Large intestine (tissue), 3 donors: ENCODE measurements around the gene SNTG2. TPM values are rescaled to one million over a fixed set of nuclear protein-coding genes. Genes with fewer than 3 reads are reported as not detected.

Source experiments
- DNase-seq, 2 donors: peaks; one replicate each; pipeline versions ENCODE4 v3.0.0 to v3.0.0-alpha.2; 2013
- H3K27ac ChIP-seq: one replicate; pipeline ENCODE4 v1.5.1; 2013; ENCODE audit warnings: low read length
- H3K27me3 ChIP-seq: 2 replicates; pipeline ENCODE4 v1.6.1; 2013; ENCODE audit warnings: low read length; ENCODE audit not compliant: control insufficient read depth, insufficient read depth
- H3K36me3 ChIP-seq: 2 replicates; pipeline ENCODE4 v1.6.1; 2013; ENCODE audit warnings: low read length; ENCODE audit not compliant: control insufficient read depth, insufficient read depth
- H3K4me1 ChIP-seq: one replicate; pipeline ENCODE4 v1.6.1; 2013; ENCODE audit warnings: low read length; ENCODE audit not compliant: control insufficient read depth, insufficient read depth
- H3K4me3 ChIP-seq: one replicate; pipeline ENCODE4 v1.5.1; 2013; ENCODE audit warnings: low read length
- H3K9me3 ChIP-seq: one replicate; pipeline ENCODE4 v1.6.1; 2013; ENCODE audit warnings: mild to moderate bottlenecking, low read depth, low read length, moderate library complexity; ENCODE audit not compliant: control insufficient read depth
- WGBS: methylation state at CpG from one replicate; pipeline ENCODE4 v1.1.5; 2013; ENCODE audit warnings: low lambda C conversion rate; ENCODE audit not compliant: insufficient coverage; 5-methylcytosine and 5-hydroxymethylcytosine counted together
- polyA plus RNA-seq: library from polyadenylated mRNA; unstranded; fragments of 120-200 nt; gene quantifications from one replicate; pipeline ENCODE4 v1.2.1, GENCODE V29; 2013

SNTG2 gene
- polyA plus RNA-seq, 1 donor: 0.48 TPM

- Histone ChIP-seq H3K27ac (no peak overlapping the region), H3K27me3 (no peaks in the 10 kb centered on the region), H3K4me3 (no peak overlapping the region), H3K36me3 (no peaks in the 10 kb centered on the region), H3K4me1 (no peaks in the 10 kb centered on the region), H3K9me3 (no peaks in the 10 kb centered on the region)
- no peak for DNase-seq
- 96% methylated on average over 2 of the region's 2 CpGs for WGBS
These were observed 294.5 kb downstream of the SNTG2 start for GRCh38 chr2:1245193-1245592.

- WGBS: 70% methylated on average over 2 of the region's 9 CpGs
- Histone ChIP-seq H3K27ac (no peak overlapping the region), H3K27me3 (no peaks in the 10 kb centered on the region), H3K4me3 (no peak overlapping the region), H3K9me3 (no peaks in the 10 kb centered on the region), H3K4me1 (no peaks in the 10 kb centered on the region), H3K36me3 (no peaks in the 10 kb centered on the region)
- no peak for DNase-seq
These were observed 295.6 kb downstream of the SNTG2 start for GRCh38 chr2:1246239-1246638.

GRCh38 chr2:1246991-1247390 lies 296.3 kb downstream of the SNTG2 start:
- Histone ChIP-seq H3K9me3 (no peaks in the 10 kb centered on the region), H3K27me3 (no peaks in the 10 kb centered on the region), H3K4me3 (no peak overlapping the region), H3K4me1 (no peaks in the 10 kb centered on the region), H3K27ac (no peak overlapping the region), H3K36me3 (no peaks in the 10 kb centered on the region)
- DNase-seq: no peak
- no CpG with 5 or more reads among the region's 3 CpGs for WGBS

- Histone ChIP-seq H3K4me3 (no peak overlapping the region), H3K4me1 (no peaks in the 10 kb centered on the region), H3K27ac (no peak overlapping the region), H3K9me3 (no peaks in the 10 kb centered on the region), H3K27me3 (no peaks in the 10 kb centered on the region), H3K36me3 (no peaks in the 10 kb centered on the region)
- 62% methylated on average over 3 of the region's 5 CpGs for WGBS
- no peak for DNase-seq
These were observed 297.5 kb downstream of the SNTG2 start for GRCh38 chr2:1248187-1248586.

DNA sequence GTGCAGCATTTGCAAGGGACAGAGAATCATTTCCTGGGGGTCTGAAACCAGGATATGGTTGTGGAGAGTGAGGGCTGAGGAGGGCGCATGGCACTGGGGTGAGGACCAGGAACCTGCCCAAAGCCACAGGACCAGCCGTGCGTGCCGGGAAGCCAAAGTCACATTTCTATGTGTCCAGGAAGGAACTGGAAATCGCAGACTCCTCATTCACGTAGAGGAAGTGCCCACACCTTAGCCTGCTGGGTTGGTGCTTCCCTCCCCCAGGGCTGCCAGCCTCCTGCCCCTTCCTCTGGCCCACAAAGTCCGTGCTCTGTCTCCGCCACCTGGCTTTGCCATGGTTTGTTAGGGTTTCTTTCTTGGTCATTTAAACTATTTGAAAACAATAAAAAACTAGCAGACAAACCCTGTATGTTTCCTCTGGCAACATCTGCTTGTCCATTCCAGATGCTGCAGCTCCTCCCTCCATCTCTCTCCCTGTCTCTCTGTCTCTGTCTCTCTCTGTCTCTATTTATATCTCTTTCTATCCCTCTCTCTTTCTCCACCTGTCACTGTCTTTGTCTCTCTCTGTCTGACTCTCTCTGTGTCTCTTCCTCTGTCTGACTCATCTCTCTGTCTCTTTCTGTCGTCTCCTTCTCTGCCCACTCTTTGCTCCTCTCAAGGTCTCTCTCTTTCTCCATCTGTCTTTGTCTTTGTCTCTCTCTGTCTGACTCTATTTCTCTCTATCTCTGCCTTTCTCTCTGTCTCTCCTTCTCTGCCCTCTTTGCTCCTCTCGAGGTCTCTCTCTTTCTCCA lies 299.4 kb downstream of the SNTG2 start:
- no peak overlapping the region for H3K27ac ChIP-seq
- H3K9me3 ChIP-seq: no peaks in the 10 kb centered on the region
- no peak overlapping the region for H3K4me3 ChIP-seq
- no peaks in the 10 kb centered on the region for H3K4me1 ChIP-seq
- 88% methylated on average over 2 of the region's 10 CpGs for WGBS
- DNase-seq: no peak
- no peaks in the 10 kb centered on the region for H3K36me3 ChIP-seq
- no peaks in the 10 kb centered on the region for H3K27me3 ChIP-seq

DNA sequence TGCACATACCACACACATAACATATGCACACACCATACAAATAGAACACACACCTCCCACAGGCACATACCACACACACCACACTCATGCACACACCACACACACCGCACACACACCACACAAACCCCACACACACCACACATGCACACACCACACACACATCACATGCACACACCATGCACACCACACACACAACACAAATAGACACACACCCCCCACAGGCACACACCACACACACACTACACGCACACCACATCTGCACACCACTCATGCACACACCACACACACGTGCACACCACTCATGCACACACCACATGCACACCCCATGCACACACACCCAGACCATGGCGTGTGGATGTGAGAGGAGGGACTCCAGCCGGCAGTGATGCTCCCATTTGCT lies 300.9 kb downstream of the SNTG2 start:
- no peaks in the 10 kb centered on the region for H3K4me1 ChIP-seq
- H3K9me3 ChIP-seq: no peaks in the 10 kb centered on the region
- DNase-seq: no peak
- H3K4me3 ChIP-seq: no peak overlapping the region
- H3K27ac ChIP-seq: no peak overlapping the region
- no peaks in the 10 kb centered on the region for H3K27me3 ChIP-seq
- WGBS: no CpG with 5 or more reads among the region's 5 CpGs
- no peaks in the 10 kb centered on the region for H3K36me3 ChIP-seq

- no peaks in the 10 kb centered on the region for H3K27me3 ChIP-seq
- H3K9me3 ChIP-seq: no peaks in the 10 kb centered on the region
- no peak for DNase-seq
- no peak overlapping the region for H3K4me3 ChIP-seq
- H3K27ac ChIP-seq: no peak overlapping the region
- no peaks in the 10 kb centered on the region for H3K36me3 ChIP-seq
- WGBS: no CpG with 5 or more reads among the region's 4 CpGs
- no peaks in the 10 kb centered on the region for H3K4me1 ChIP-seq
These were observed 303.0 kb downstream of the SNTG2 start for GRCh38 chr2:1253629-1254028.

- H3K9me3 ChIP-seq: no peaks in the 10 kb centered on the region
- DNase-seq: no peak
- no peak overlapping the region for H3K4me3 ChIP-seq
- H3K27me3 ChIP-seq: no peaks in the 10 kb centered on the region
- no peaks in the 10 kb centered on the region for H3K36me3 ChIP-seq
- no peaks in the 10 kb centered on the region for H3K4me1 ChIP-seq
- no peak overlapping the region for H3K27ac ChIP-seq
- WGBS: 80% methylated on average over 2 of the region's 18 CpGs
These were observed 304.2 kb downstream of the SNTG2 start for GRCh38 chr2:1254662-1255343.

DNA sequence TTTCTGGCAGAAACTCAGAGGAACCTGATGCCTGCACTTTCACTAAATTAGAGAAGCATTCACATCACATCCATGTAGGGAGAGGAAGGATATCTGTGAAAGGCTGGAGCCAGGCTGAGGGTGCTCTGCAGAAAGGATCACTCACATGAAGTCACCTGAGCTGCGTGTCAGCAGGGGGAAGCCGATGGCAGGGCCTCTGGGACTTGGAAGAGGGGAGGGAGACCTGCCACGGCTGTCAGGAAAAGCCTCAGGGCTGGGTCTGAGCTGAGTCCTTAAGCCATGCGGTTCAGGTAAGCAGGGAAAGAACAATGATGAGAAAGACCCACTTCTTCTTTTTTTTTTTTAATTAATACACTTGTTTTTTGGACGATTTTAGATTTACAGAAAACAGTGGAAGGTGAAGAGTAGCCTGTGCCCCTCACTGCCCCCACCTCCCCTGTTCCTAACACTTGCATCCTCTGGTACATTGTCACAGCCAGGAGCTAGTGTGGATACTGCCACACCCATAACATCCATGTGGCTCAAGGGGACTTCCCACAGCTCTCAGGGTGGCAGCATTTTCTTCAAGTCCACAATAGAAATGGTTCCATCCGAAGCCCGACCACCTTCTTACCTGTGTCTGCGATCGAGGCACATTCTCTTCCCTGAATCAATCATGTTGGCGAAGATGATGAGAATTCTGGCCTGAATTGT lies 306.1 kb downstream of the SNTG2 start:
- no CpG with 5 or more reads among the region's 10 CpGs for WGBS
- Histone ChIP-seq H3K27me3 (no peaks in the 10 kb centered on the region), H3K4me3 (no peak overlapping the region), H3K9me3 (no peaks in the 10 kb centered on the region), H3K27ac (no peak overlapping the region), H3K4me1 (no peaks in the 10 kb centered on the region), H3K36me3 (no peaks in the 10 kb centered on the region)
- DNase-seq: no peak

DNA sequence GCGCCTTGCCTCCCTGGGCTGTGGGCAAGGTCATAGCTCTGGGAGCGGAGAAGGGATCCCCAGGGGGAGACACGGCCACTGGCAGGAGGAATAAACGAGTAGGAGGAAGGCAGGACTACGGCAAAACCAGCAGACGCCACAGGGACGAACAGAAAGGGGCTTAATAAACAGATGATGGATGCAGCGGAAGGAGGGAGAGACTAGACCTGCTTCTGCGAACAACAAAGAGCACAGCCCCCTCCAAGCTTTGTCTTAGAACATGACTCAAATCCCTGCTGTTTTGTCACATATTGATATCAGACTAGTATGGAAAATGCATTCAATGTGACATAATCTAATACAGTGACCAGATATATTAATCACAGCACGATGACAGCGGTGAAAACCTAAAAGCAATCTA lies 306.7 kb downstream of the SNTG2 start:
- Histone ChIP-seq H3K36me3 (no peaks in the 10 kb centered on the region), H3K4me3 (no peak overlapping the region), H3K4me1 (no peaks in the 10 kb centered on the region), H3K27ac (no peak overlapping the region), H3K9me3 (no peaks in the 10 kb centered on the region), H3K27me3 (no peaks in the 10 kb centered on the region)
- 90% methylated on average over 2 of the region's 11 CpGs for WGBS
- DNase-seq: no peak
